Pancreas (tissue), 10 donors: ENCODE measurements around the gene UBE2J2. TPM values are rescaled to one million over a fixed set of nuclear protein-coding genes. Genes with fewer than 3 reads are reported as not detected.

Experiments used
- ATAC-seq, 4 donors: fragments of 200-7000 bp; cut with Tn5 transposase; one replicate each; pipeline versions ENCODE4 v1.8.0 to v1.9.1; 2020; ENCODE audit warnings: mild to moderate bottlenecking in 4 of 4, moderate library complexity in 4 of 4
- DNase-seq, 6 donors: peaks; one replicate each; pipeline ENCODE4 v3.0.0-alpha.2; 2020
- FAIRE-seq: peaks from 2 replicates; lab custom pipeline; 2012; peaks lifted over from hg19 to GRCh38; lab: Jason Lieb, UNC
- H3K27ac ChIP-seq, 4 donors: fragments of 200-600 bp; sonication (generic); 1 replicate in 3 of 4; 2 replicates in 1 of 4; pipeline versions ENCODE4 v1.5.0 to v1.8.0; 2020
- H3K27me3 ChIP-seq, 4 donors: fragments of 200-600 bp; one replicate each; pipeline ENCODE4 v1.8.0; 2021
- H3K36me3 ChIP-seq, 3 donors: fragments of 200-600 bp; sonication (generic) in 1 of 3; one replicate each; pipeline versions ENCODE4 v1.5.0 to v1.8.0; 2020 to 2021
- H3K4me1 ChIP-seq, 3 donors: fragments of 200-600 bp; one replicate each; pipeline ENCODE4 v1.8.0; 2021
- H3K4me3 ChIP-seq, 4 donors: fragments of 200-600 bp; sonication (generic) in 2 of 4; one replicate each; pipeline versions ENCODE4 v1.5.0 to v1.8.0; 2020 to 2021
- H3K9me3 ChIP-seq, 4 donors: fragments of 200-600 bp; one replicate each; pipeline ENCODE4 v1.8.0; 2021
- CTCF ChIP-seq, 4 donors: fragments of 200-600 bp; sonication (generic) in 3 of 4; IDR thresholded peaks; one replicate each; pipeline versions ENCODE4 v1.5.0 to v1.8.0; 2021; ENCODE audit warnings: antibody characterized with exemption in 4 of 4
- WGBS, 2 donors: extraction: QIAGEN DNeasy Blood & Tissue Kit; methylation state at CpG; one replicate each; pipeline ENCODE4 v1.1.7; 2013; 5-methylcytosine and 5-hydroxymethylcytosine counted together
- intact Hi-C, 3 donors: fragments of 100-400 bp; cut with DNase I; formaldehyde crosslinking; loops; one replicate each; pipeline versions ENCODE4 v1.11.1 to v1.14.2; 2022
- polyA plus RNA-seq, 2 donors: library from polyadenylated mRNA; stranded (reverse); fragments of 200-250 nt; gene quantifications; one replicate each; pipeline ENCODE4 v1.2.3, GENCODE V29; 2013
- total RNA-seq, 6 donors: library from RNA; stranded (reverse); fragmentation: NEBNext Ultra II Directional in 4 of 6; extraction: Animal tissue kit (Norgen Biotek cat#: 25700) in 4 of 6; gene quantifications; one replicate each; pipeline versions ENCODE4 v1.2.1 to v1.2.4, GENCODE V29; 2021 to 2023
- donor health status: healthy with polysubstance abuse.
- donor health status: DM: no; HTN: no; CAD: no; lungs with moderate emphysema.
- donor health status: DM: no; HTN: no; CAD: no.
- donor health status: control.
- donor health status: control.
- donor health status: Bipolar disorder and iron deficiency.
- donor health status: DM: yes; HTN: yes; CAD: no.
- donor health status: DM: no; HTN: no; CAD: no.
- donor health status: DM: no; HTN: no; CAD: no.
- donor health status: DM: yes; HTN: yes; CAD: no.

UBE2J2 gene
- total and polyA plus RNA-seq, 8 donors, result 20.8 to 44.5 (median 22.7) TPM

- H3K27me3 ChIP-seq, result no peaks in the 10 kb centered on the region
- DNase-seq (no peak), FAIRE-seq (no peak), ATAC-seq (no peak)
- H3K4me1 ChIP-seq, result peaks cover 11 to 25% (median 15%) of the 10 kb centered on the region in 3 donors
- H3K36me3 ChIP-seq, result peaks cover 0 to 3% (median 0%) of the 10 kb centered on the region in 3 donors
- no peak overlapping the region for H3K27ac ChIP-seq
- no peak overlapping the region for H3K4me3 ChIP-seq
- intact Hi-C loops, result no loop called here
- H3K9me3 ChIP-seq, result no peaks in the 10 kb centered on the region
- WGBS, 2 donors, result 78 to 82% methylated on average over 21 to 23 of the region's 23 CpGs
- no peak for TF ChIP-seq CTCF (IDR thresholded peaks at IDR 0.05)
Measured at GRCh38 chr1:1320666-1321448, 47.2 kb upstream of the UBE2J2 start.

- DNase-seq (no peak), FAIRE-seq (no peak), ATAC-seq (no peak)
- no peaks in the 10 kb centered on the region for H3K9me3 ChIP-seq
- no peak overlapping the region for H3K4me3 ChIP-seq
- WGBS, 2 donors, result 89 to 91% methylated on average over 13 of the region's 13 CpGs
- peaks cover 0 to 10% (median 0%) of the 10 kb centered on the region in 3 donors for H3K36me3 ChIP-seq
- H3K4me1 ChIP-seq, result peaks cover 6 to 19% (median 11%) of the 10 kb centered on the region in 3 donors
- TF ChIP-seq CTCF (IDR thresholded peaks at IDR 0.05), result no peak
- H3K27me3 ChIP-seq, result no peaks in the 10 kb centered on the region
- no peak overlapping the region for H3K27ac ChIP-seq
- intact Hi-C loops, result no loop called here
Measured at GRCh38 chr1:1319646-1319941, 45.9 kb upstream of the UBE2J2 start.

GRCh38 chr1:1318777-1319645 is 45.4 kb upstream of the UBE2J2 start:
- intact Hi-C loops, result no loop called here
- FAIRE-seq, result no peak
- no peak overlapping the region for H3K4me3 ChIP-seq
- H3K36me3 ChIP-seq, result peaks cover 0 to 16% (median 6%) of the 10 kb centered on the region in 3 donors
- TF ChIP-seq CTCF (IDR thresholded peaks at IDR 0.05), result no peak
- no peaks in the 10 kb centered on the region for H3K9me3 ChIP-seq
- H3K4me1 ChIP-seq, result peaks cover 6 to 19% (median 11%) of the 10 kb centered on the region in 3 donors
- 90 to 93% methylated on average over 36 of the region's 36 CpGs for WGBS, 2 donors
- peak in 1 of 4 donors; percentile 1 for ATAC-seq
- DNase-seq, result no peak
- peak overlapping the region in 1 of 4 donors; percentile 19 for H3K27ac ChIP-seq
- H3K27me3 ChIP-seq, result no peaks in the 10 kb centered on the region

- Histone ChIP-seq H3K4me1 (peaks cover 5 to 16% (median 11%) of the 10 kb centered on the region in 3 donors), H3K27ac (peak overlapping the region; percentile 13 to 42 (median 30)), H3K9me3 (no peaks in the 10 kb centered on the region), H3K36me3 (peaks cover 0 to 21% (median 13%) of the 10 kb centered on the region in 3 donors), H3K4me3 (no peak overlapping the region), H3K27me3 (no peaks in the 10 kb centered on the region)
- FAIRE-seq (peak; percentile 70), ATAC-seq (peak; percentile 83 to 88 (median 87)), DNase-seq (peak in 4 of 6 donors; percentile 64 to 86 (median 83))
- 62 to 67% methylated on average over 9 of the region's 9 CpGs for WGBS, 2 donors
- intact Hi-C loops, result no loop called here
- no peak for TF ChIP-seq CTCF (IDR thresholded peaks at IDR 0.05)
Measured at GRCh38 chr1:1318131-1318652, 44.5 kb upstream of the UBE2J2 start.
